ENCODE data around the gene AKNAD1.

GRCh38 chr1:108808438-108808837, 48.5 kb downstream of the AKNAD1 start:
- TF ChIP-seq POLR2AphosphoS5 (IDR thresholded peaks at IDR 0.05) (no peak), POLR2A (IDR thresholded peaks at IDR 0.05) (no peak), CTCF (IDR thresholded peaks at IDR 0.05) (no peak)
